Stimulated activated CD8-positive, alpha-beta memory T cell treated with anti-CD3 and anti-CD28 coated beads, Interleukin-7, amount 100 ng/mL, for 4 hours (primary cell): ENCODE data around the gene SLC34A1.
A peak's percentile ranks its signal among the peaks of the same experiment; 100 is the strongest.

Experiments used
- DNase-seq, 2 donors: peaks; one replicate each; pipeline ENCODE4 v3.0.0-alpha.2; 2020; ENCODE audit warnings: low read depth in 2 of 2

SLC34A1 gene

DNA sequence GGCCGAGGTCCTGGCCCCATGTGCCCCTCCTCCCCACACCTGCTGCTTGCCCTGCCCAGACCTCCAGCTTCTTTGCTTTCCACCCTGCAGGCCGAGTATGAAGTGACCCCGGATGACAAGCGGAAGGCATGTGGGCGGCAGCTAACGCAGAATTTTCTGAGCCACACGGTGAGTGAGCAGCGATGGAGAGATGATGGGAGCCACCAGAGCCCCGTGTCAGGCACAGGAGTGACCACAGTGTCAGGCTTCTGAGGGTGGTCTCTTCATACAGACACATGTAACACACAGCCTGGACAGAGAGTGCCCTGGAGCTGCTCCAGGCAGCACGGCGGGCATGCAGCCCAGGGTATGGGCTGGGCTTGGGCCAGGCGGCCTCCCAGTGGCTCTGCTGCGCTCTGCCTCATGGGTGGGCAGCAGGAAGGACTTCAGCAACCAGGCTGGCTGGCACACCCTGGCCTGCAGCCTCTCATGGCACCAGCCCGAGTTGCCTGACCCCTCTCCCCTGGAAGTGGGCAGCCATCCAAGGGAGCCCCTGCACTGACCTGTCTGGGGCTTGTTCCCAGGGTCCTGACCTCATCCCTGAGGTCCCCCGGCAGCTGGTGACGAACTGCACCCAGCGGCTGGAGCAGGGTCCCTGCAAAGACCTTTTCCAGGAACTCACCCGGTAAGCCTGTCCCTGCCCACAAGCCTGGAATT is 48.1 kb downstream of the SLC34A1 start:
- DNase-seq, result no peak

DNA sequence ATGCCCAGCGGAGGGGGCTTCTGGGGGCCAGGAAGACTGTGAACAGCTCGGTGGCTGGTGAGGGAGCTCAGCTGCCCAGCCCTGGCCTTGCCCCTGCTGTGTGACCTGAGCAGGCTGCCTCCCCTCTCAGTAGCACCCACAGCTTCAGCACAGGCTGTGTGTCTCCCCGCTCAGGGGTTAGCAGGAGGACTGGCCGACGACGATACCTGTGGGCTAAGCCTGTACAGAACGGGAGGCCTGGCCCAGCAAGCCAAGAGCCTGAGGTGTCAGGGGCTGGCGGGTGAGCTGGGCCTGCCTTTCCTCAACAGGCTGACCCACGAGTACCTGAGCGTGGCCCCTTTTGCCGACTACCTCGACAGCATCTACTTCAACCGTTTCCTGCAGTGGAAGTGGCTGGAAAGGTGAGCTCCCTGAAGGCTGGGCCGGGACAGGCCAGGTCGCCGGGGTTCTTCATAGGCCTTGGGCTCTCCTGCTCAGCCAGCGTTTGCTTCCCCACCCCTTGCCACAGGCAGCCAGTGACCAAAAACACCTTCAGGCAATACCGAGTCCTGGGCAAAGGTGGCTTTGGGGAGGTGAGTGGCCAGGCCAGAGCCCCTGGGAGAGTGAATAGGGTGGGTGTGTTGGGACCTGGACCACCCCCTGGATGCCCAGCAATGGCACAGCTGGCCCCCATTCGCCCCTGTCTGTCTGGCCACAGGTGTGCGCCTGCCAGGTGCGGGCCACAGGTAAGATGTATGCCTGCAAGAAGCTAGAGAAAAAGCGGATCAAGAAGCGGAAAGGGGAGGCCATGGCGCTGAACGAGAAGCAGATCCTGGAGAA is 48.8 kb downstream of the SLC34A1 start:
- DNase-seq, result no peak

- no peak for DNase-seq
These were observed 49.5 kb downstream of the SLC34A1 start for GRCh38 chr5:177433658-177434217.

- DNase-seq, result peak in 1 of 2 donors; percentile 44
These were observed 50.2 kb downstream of the SLC34A1 start for GRCh38 chr5:177434437-177434836.

DNA sequence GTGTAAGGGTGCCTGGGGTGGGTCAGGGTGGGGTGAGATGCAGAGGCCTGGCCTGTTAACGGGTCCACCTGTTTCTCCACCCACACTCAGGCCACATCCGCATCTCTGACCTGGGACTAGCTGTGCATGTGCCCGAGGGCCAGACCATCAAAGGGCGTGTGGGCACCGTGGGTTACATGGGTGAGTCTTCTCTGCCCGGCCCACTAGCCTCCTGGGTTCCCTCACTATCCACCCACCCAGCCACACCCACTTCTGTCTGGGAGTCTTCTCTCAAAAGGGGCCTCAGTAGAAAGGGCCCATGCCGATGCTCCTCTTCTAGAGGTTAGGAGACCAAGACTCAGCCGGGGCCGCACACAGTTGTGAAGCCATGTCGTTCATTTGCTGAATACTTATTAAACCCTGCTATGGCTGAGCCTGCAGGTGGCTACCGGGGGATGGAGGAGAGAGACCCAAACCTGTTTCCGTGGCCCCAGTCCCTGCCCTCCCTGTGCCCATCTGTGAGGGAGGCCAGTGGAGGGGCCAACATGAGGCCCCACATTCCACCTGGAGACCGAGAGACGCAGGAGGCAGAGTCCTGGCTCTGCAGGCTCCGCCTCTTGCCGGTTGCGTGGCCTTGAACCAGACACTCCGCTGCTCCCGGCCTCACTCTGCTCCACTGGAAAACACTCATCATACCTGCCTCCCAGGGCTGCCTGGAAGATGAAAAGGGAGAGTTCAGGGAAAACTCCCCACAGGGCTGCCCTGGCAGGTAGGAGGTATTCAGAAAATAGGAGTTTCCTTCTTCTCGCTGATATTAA is 50.9 kb downstream of the SLC34A1 start:
- DNase-seq, result no peak

GRCh38 chr5:177435847-177436536 is 51.8 kb downstream of the SLC34A1 start:
- DNase-seq, result no peak

- DNase-seq, result no peak
These were observed 53.4 kb downstream of the SLC34A1 start for GRCh38 chr5:177437623-177438022.

- no peak for DNase-seq
These were observed 54.2 kb downstream of the SLC34A1 start for GRCh38 chr5:177438468-177438867.

DNA sequence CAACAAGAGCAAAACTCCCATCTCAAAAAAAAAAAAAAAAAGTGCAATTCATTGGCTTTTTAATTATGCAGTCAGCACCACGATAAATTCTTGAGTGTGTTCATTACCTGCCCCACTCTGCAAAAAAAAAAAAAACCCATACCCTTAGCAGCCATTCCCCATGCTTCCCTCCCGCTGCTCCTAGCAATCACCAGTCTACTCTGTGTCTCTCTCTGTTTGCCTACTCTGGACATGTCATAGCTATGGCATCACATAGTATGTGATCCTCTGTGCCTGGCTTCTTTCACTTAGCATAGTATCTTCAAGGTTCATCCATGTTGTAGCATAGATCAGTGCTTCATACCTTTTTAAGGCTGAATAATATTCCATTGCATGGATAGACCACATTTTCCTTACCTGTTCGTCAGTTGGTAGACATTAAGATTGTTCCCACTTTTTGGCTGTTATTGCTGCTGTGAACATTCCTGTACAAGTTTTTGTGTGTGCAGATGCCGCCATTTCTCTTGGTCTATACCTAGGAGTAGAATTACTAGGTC is 55.4 kb downstream of the SLC34A1 start:
- DNase-seq, result no peak

DNA sequence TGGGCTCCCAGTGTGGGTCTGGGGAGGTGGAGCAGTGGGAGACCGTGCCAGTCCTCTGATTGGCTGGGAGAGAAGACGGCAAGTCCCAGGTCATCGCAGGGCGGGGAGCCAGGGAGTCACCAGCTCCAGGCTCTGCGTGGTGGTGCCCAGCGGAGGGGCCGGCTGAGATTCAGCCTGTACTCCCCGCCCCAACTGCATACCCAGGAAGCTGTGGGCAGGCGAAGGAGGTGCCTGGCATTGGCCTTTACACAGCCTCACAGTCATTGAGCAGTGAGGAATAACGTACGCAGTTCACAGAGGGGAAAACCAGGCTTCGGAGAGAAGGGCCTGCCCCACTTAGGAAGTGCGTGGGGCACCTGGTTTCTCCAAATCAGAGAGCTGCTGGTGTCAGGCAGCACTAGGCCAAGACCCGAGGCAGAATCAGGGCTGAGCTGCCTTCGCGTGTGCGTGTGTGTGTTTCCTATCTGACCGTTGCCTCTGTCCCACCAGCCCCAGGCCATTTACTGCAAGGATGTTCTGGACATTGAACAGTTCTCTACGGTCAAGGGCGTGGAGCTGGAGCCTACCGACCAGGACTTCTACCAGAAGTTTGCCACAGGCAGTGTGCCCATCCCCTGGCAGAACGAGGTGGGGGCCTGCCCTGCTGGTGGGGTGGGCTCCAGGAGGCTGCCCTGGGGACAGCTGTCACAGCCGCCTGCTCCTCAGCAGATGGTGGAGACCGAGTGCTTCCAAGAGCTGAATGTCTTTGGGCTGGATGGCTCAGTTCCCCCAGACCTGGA is 56.2 kb downstream of the SLC34A1 start:
- no peak for DNase-seq

- DNase-seq, result no peak
These were observed 57.0 kb downstream of the SLC34A1 start for GRCh38 chr5:177440990-177441780.

GRCh38 chr5:177442066-177442826 is 58.0 kb downstream of the SLC34A1 start:
- no peak for DNase-seq

- DNase-seq, result no peak
These were observed 59.1 kb downstream of the SLC34A1 start for GRCh38 chr5:177443144-177443983.

DNA sequence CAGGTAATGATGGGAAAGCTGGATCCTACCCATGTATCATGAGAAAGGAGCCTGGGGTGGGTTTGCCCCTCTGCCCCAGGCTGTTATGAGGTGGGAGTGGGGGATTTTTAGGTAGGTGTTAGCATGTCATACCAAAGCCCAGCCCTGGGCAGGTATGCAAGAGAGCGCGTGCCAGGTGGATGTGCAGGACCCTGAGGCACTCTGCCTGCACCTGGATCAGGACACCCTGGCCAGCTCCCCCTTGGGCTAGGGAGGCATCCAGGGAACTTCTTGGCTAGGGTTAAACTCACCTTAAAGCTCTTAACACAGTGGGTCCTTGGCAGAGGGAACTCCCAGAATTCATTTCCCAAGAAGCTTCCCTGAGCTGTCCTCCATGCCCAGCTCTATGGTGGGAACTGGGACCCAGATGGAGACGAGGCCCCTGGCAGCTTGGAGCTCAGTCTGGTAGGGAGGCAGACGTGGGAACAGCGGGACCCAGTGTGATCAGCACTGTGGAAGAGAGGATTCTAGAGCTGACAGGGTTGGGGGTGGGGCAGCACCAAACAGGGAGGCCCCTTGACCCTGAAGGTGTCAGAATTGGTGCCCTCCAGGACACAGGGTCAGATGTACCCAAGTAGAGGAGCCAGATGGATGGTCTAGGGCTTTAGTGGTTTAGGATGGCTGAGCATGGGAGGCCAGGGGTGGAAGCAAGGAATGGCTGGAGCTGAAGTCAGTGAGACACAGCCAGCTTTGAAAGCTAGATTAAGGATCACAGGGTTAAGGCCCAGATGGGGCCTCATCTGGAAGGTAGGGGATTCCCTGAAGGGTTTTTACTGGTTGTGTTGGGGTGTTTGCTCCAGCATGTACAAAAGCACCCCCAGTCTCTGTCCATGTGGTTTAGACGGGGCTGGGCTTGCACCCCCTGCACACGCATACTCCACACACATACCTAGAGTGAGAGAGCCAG is 60.1 kb downstream of the SLC34A1 start:
- no peak for DNase-seq

DNA sequence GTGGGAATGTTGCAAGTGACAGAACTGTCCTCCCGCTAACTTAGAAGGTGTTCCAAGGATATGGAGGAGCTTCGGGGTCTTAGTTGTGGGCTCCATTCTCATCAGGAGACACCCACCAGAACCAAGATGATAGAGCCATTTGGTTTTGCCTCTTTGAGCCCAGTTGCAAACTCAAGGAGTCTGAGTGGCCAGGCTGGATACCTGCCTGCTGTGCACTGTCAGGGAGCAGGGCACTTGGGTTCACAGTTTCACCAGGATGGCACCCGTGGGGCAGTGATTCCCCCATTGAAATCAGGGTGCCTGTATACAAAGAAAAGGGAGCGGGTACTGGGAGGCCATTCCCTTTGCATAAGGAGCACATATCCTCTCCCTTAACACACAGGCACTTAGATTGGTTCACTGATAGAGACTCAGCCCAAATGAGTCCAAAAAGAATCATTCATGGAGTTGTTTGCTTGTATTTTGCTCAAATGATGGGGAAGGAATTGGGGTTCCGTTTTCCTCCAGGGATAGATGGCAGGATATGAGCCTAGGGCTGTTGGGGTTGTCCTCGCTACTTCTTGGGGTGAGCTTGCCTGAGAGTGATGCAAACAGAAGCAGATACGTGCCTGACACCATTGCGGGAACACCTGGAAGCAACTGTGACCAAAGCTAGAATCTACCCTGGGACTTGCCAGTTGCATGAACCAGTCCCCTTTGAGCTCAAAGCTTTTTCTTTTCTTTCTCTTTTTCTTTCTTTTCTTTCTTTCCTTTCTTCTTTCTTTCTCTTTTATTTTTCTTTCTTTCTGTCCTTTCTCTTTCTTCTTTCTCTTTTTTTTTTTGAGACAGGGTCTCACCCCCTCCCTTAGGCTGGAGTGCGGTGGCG is 61.0 kb downstream of the SLC34A1 start:
- no peak for DNase-seq

- no peak for DNase-seq
These were observed 61.6 kb downstream of the SLC34A1 start for GRCh38 chr5:177445917-177446199.
